Breast epithelium (tissue), 3 donors: ENCODE data around the gene SFXN2.

Source experiments
- CTCF ChIP-seq, 3 donors: fragments of 450-650 bp; IDR thresholded peaks; one replicate each; pipeline ENCODE4 v1.5.1; 2016 to 2017; ENCODE audit warnings: antibody characterized with exemption in 3 of 3, mild to moderate bottlenecking in 3 of 3, moderate library complexity in 3 of 3
- POLR2A ChIP-seq: fragments of 450-650 bp; IDR thresholded peaks from one replicate; pipeline ENCODE4 v1.6.1; 2016; ENCODE audit warnings: antibody characterized with exemption, mild to moderate bottlenecking, moderate library complexity
- POLR2AphosphoS5 ChIP-seq, 3 donors: sonication (generic); formaldehyde crosslinking; IDR thresholded peaks; one replicate each; pipeline ENCODE4 v1.6.1; 2017; ENCODE audit warnings: antibody characterized with exemption in 3 of 3

- TF ChIP-seq CTCF (IDR thresholded peaks at IDR 0.05), result no peak
- TF ChIP-seq POLR2AphosphoS5 (IDR thresholded peaks at IDR 0.05), result no peak
- TF ChIP-seq POLR2A, result no peak
Observed at GRCh38 chr10:102718220-102718619, 3.8 kb downstream of the SFXN2 start.
